Rectal smooth muscle tissue (tissue), 1 donor: ENCODE results near the gene HOOK1.

ENCODE experiments used
- H3K27ac ChIP-seq: one replicate; pipeline ENCODE4 v1.7.0; 2013; ENCODE audit warnings: low read depth, low read length, inconsistent platforms
- H3K27me3 ChIP-seq: one replicate; pipeline ENCODE4 v1.7.0; 2013; ENCODE audit warnings: low read length; ENCODE audit not compliant: control insufficient read depth, insufficient read depth
- H3K36me3 ChIP-seq: one replicate; pipeline ENCODE4 v1.7.0; 2013; ENCODE audit warnings: low read length; ENCODE audit not compliant: control insufficient read depth, insufficient read depth
- H3K4me1 ChIP-seq: one replicate; pipeline ENCODE4 v1.7.0; 2013; ENCODE audit warnings: low read length; ENCODE audit not compliant: control insufficient read depth, insufficient read depth
- H3K4me3 ChIP-seq: one replicate; pipeline ENCODE4 v1.7.0; 2013; ENCODE audit warnings: low read length
- H3K9ac ChIP-seq: one replicate; pipeline ENCODE4 v1.7.0; 2013; ENCODE audit warnings: low read length

Gene HOOK1

DNA sequence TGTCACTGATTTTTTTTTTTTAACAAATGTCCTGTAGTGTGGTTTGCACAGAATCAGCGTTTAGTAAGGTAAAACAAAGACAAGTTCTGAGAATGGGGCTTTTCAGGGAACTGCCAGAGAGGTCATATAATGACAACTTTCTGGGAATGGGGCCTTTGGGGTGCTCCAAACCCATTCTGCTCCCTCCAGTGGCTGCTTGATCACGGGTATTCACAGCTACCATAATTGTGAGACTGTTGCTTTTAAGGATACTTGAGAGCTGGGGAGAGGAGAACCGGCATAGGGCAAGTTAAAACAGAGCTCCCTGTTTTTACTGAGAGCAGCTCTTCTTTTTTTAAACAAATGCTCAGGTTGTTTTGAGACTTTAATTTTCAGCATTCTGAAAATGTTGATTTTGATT, 63.6 kb downstream of the HOOK1 start:
- Histone ChIP-seq H3K4me1 (no peaks in the 10 kb centered on the region), H3K27ac (no peak overlapping the region), H3K4me3 (no peak overlapping the region), H3K36me3 (no peaks in the 10 kb centered on the region), H3K27me3 (no peaks in the 10 kb centered on the region), H3K9ac (no peak overlapping the region)

DNA sequence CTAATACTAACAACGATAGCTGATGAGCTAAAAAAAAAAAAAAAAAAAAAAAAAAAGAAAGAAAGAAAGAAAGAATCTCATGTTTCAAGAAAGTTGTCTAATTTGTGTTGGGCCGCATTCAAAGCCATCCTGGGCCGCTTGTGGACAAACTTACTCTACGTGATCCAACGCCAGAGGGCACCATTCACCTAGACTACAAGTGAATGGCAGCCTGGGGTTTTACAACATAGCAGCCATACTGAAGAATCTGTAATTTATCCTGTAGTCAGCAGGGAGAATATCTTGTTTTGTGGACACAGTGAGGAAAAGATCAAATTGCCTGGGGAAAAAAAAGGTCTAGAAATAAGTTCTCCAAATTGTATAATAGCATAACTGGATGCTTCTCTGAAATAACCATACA, 64.8 kb downstream of the HOOK1 start:
- no peaks in the 10 kb centered on the region for H3K27me3 ChIP-seq
- no peaks in the 10 kb centered on the region for H3K4me1 ChIP-seq

DNA sequence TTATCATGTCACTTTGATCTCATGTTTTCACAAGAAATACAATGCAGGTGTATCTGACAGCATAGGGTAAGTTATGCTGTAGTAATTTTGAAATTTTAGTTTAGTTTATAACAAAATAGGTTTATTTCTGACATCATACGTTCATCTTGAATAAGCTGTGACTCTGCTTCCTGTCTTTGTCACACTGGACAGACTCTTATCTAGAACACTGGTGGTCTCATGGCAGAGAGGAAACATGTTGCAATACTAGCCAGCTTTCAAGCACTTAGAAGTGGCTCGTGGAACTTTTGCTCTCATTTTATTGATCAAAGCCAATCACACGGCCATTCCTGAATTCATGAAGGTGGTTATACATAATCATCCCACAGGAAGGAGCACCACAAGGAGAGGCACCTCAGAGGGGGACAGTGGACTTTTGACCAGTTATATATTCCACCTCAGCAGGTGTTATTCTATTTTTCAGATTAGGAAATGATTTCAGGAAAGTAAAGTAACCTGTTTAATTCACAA, 65.3 kb downstream of the HOOK1 start:
- Histone ChIP-seq H3K27me3 (no peaks in the 10 kb centered on the region), H3K9ac (no peak overlapping the region), H3K4me1 (no peaks in the 10 kb centered on the region), H3K27ac (no peak overlapping the region), H3K4me3 (no peak overlapping the region), H3K36me3 (no peaks in the 10 kb centered on the region)

More for the DNA sequence above, 64.8 kb downstream of the HOOK1 start:
- Histone ChIP-seq H3K27ac (no peak overlapping the region), H3K9ac (no peak overlapping the region), H3K36me3 (no peaks in the 10 kb centered on the region), H3K4me3 (no peak overlapping the region)

DNA sequence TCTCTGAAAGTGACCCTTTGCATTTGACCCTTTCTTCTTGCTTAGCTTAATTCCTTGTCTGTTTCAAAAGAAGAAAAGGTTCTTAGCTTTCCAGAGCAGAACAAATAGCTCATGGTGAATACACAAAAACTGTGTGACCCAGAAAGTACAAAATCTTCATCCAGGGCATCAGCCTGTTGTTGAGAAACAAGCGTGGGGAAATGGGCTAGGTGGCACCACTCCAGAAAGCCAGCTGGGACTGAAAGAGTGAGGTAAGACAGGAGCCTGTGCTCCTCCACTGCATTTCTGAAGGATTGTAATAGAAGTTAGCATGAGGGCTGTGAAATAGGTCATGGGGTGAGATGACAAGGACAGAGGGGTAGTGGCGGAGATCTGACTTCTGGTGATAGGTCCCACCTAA, 66.0 kb downstream of the HOOK1 start:
- Histone ChIP-seq H3K9ac (no peak overlapping the region), H3K4me1 (no peaks in the 10 kb centered on the region), H3K36me3 (no peaks in the 10 kb centered on the region), H3K27ac (no peak overlapping the region), H3K27me3 (no peaks in the 10 kb centered on the region), H3K4me3 (no peak overlapping the region)

DNA sequence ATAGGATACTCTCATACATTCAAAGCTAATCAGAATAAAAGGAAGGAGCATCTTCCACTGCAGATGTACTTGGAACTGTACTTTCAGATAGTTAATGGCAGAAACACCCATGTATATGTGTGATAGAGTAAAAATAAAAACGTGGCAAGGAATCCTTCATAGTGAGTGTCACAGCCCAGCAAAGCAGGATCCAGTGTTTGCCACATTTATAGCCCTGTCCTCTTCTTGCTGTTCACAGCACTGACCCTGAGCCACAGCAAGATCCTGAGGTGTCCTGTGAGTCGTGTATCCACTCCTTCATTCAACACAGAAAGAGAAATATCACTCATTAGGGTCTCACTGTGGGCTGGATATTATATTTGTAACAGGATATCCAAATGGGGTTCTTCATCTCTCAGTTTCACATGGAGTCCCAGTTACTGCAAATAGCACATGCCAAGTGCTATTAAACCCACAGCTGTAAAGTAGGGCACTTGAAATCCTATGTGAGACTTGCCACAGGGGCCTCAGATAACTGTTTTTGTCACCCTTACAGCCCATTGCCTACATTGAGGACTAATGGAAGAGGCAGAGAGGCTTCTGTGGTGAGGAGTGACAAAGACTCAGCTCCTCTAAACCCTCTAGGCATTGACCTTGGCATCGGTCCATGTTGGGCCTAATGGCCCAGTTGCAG, 70.5 kb downstream of the HOOK1 start:
- no peaks in the 10 kb centered on the region for H3K4me1 ChIP-seq
- no peaks in the 10 kb centered on the region for H3K27me3 ChIP-seq
- no peaks in the 10 kb centered on the region for H3K36me3 ChIP-seq
- no peak overlapping the region for H3K4me3 ChIP-seq
- H3K9ac ChIP-seq: no peak overlapping the region
- no peak overlapping the region for H3K27ac ChIP-seq

DNA sequence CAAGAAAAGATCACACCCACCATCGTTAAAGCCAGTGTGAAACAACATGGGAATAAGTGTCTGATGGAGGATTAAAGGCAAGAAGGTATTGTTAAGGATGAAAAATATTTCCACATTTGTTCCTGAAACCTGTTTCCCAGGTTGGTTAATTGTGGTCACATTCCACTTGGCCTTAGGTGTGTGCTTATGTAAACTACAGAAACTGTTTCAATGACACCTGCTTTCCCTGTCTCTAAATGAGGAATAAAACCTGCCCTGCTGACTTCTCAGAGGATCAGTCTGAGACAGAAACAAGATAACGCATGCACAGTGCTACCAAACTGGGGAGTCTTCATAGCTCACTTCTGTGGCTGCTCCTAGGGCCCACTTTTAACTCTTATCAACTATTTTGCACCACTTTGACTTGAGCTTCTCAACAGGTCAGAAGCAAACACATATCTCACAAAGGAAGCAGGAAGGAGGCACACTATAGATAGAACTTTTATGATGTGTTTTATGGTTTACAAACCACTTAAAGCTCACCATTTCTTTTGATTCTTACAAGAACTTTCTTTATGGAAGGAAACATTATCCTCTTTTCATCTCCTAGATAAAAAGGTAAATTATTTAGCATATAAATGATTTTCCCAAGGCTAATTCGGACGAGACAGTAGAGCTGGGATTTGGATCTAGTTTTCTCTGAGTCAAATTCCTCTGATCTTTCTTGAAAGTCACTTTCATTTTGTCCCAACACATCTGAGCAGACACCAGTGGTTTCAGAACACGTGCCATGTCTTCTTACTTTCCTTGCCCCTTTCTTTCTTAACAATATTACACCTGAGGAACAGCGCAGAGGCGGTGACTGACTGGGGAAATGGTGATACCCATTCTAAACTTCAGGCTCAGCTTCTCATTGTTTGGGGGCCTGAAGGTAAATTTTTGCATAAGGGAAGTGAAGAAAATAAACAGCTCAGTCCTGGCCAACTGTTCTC, 78.4 kb downstream of the HOOK1 start:
- H3K9ac ChIP-seq: no peak overlapping the region
- no peak overlapping the region for H3K4me3 ChIP-seq
- H3K27ac ChIP-seq: no peak overlapping the region
- H3K36me3 ChIP-seq: no peaks in the 10 kb centered on the region
- H3K27me3 ChIP-seq: no peaks in the 10 kb centered on the region
- H3K4me1 ChIP-seq: no peaks in the 10 kb centered on the region

DNA sequence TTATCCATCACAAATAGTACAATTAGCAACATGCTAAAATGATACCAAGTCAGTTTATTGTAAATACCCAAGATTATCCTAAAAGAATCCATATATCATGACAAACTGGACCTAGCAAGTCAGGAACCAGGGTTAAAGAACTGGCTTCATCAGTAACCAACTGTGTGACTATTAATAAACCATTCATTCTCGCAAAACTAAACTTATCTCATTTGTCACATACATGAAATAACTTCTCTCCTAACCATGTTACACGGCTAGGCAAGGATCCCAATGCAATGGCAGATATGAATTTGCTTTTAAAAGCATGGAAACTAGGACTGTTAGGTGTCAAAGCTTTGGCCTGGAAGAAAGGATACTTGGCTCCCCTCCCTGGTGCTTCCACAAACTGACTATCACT, 82.4 kb downstream of the HOOK1 start:
- Histone ChIP-seq H3K4me3 (no peak overlapping the region), H3K4me1 (no peaks in the 10 kb centered on the region), H3K9ac (no peak overlapping the region), H3K27ac (no peak overlapping the region), H3K27me3 (no peaks in the 10 kb centered on the region), H3K36me3 (no peaks in the 10 kb centered on the region)

DNA sequence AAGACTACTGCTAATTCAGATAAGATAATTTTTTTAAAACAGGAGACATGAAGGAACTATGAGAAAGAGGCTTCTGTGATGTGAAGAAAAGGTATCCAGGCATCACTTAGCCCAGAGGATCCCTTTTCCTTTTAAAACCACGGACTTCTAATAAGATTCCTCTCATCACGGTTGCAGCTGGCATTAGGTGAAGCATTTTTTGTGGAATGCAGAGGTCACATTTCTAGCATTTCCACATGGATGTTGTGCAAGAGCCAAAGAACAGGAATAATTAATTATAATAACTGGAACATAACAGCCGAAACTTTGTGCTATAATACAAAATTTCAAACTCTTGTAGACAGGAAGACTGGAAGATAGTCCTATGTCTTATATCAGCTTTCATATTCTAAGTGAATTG, 84.2 kb downstream of the HOOK1 start:
- no peak overlapping the region for H3K4me3 ChIP-seq
- H3K9ac ChIP-seq: no peak overlapping the region
- no peaks in the 10 kb centered on the region for H3K27me3 ChIP-seq
- no peak overlapping the region for H3K27ac ChIP-seq
- H3K4me1 ChIP-seq: no peaks in the 10 kb centered on the region
- no peaks in the 10 kb centered on the region for H3K36me3 ChIP-seq

DNA sequence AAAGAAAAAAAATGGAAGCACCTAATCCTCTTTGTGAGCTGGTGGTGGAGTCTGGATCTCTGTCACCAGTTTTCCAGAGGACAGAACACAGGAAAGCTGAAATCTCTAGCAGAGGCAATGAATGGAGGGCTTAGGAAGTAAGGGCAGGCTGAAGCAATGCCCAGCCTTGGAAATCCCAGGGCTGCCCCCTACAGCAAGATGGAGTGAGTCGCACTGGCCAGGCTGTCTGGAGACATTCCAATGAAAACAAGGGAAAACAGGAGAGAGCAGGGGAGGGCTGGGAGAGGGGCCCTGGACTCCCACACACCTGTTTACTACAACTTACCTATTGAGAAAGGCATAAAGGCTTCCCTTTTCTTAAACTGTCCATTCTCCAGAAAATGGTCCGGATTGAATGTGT, 85.9 kb downstream of the HOOK1 start:
- Histone ChIP-seq H3K36me3 (no peaks in the 10 kb centered on the region), H3K27me3 (no peaks in the 10 kb centered on the region), H3K4me1 (no peaks in the 10 kb centered on the region), H3K9ac (no peak overlapping the region), H3K4me3 (no peak overlapping the region), H3K27ac (no peak overlapping the region)

DNA sequence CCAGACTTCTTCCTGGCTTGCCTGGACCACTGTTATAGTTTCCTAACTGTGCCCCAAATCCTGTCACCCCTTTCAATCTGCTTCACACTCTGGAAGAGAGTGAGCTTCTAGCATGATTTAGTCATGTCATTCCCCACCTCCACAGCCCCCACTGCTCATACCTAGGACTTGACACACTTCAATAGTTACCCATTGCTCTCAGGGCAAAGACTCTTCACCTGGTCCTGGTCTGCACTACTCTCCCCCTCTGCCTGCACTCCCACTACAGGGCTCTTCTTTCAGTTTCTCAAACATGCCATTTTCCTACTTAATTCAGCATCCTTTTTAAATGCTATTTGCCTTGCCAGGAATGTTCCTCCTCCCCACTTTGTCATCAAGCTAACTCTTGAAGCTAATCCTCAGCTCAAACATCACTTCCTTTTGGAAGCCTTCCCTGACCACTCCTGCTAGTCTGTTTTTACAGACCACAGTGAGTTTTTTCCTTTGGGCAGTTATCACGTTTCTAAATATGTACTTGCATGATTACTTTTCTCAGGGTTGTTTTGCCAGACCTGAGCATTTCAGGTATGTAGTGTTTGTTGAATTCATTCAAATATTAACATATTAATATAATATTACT, 87.1 kb downstream of the HOOK1 start:
- Histone ChIP-seq H3K9ac (no peak overlapping the region), H3K27ac (no peak overlapping the region), H3K4me3 (no peak overlapping the region), H3K4me1 (no peaks in the 10 kb centered on the region), H3K36me3 (no peaks in the 10 kb centered on the region), H3K27me3 (no peaks in the 10 kb centered on the region)

DNA sequence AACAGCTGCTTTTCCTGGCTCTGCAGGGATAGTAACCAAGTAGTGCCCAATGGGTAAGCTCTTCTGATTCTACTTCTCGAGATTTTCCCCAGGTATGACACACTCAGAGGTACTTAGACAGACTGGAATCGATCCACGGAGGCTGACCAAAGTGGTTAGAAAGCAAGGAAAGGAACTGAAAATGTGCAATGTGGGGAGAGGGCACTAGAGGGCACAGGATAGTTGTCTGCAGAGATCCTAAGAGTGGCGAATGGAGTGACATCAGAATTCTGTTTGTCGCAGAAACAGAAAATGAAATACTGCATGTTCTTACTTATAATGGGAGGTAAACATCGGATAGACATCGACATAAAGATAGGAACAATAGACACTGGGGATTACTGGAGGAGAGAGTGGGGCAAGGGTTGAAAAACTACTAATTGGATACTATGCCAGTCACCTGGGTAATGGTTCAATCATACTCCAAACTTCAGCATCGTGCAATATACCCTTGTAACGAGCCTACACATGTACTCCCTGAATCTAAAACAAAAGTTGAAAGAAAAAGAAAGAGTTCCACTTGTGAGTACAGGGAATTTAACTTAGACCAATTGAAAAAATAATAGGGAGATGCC, 88.5 kb downstream of the HOOK1 start:
- Histone ChIP-seq H3K27ac (no peak overlapping the region), H3K27me3 (no peaks in the 10 kb centered on the region), H3K4me3 (no peak overlapping the region), H3K36me3 (no peaks in the 10 kb centered on the region), H3K9ac (no peak overlapping the region), H3K4me1 (no peaks in the 10 kb centered on the region)

DNA sequence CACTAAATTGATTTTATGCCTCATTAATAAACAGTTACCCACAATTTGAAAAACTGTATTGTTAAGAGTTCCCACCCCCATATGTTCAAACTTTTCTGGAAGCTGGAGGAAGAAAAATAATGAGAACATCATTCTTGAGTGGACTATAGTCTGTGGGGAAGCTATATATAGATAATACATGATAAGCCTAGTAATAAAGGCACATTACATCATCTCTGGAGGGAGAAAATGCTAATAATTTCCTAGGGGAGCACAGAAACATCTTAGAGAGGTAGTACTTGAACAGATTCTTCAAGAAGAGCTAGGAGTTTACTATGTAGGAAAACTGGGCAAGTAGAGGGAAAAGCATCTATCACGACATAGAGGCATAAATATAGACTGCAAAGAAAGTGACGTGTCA, 92.2 kb downstream of the HOOK1 start:
- H3K9ac ChIP-seq: no peak overlapping the region
- H3K27ac ChIP-seq: no peak overlapping the region
- H3K4me1 ChIP-seq: no peaks in the 10 kb centered on the region
- no peaks in the 10 kb centered on the region for H3K36me3 ChIP-seq
- no peak overlapping the region for H3K4me3 ChIP-seq
- H3K27me3 ChIP-seq: no peaks in the 10 kb centered on the region
